OCI-LY1 (cell line): ENCODE results near the gene GFER.
A peak's percentile ranks its signal among the peaks of the same experiment; 100 is the strongest.

ENCODE experiments used
- H2AFZ ChIP-seq: fragments of 200-600 bp; sonication (generic), shearing (Covaris generic); 2 replicates; pipeline ENCODE4 v1.6.0; 2014; ENCODE audit warnings: antibody characterized with exemption, mild to moderate bottlenecking, low read length
- H3F3A ChIP-seq: fragments of 200-600 bp; sonication (generic), shearing (Covaris generic); 2 replicates; pipeline ENCODE4 v1.6.0; 2014; ENCODE audit warnings: mild to moderate bottlenecking, antibody characterized with exemption, low read length, moderate library complexity; ENCODE audit not compliant: insufficient read depth
- H3K27ac ChIP-seq: fragments of 200-600 bp; sonication (generic); 2 replicates; pipeline ENCODE4 v1.5.1; 2014; ENCODE audit warnings: low read length, mixed run types, mild to moderate bottlenecking, low read depth; ENCODE audit not compliant: poor library complexity, severe bottlenecking
- H3K27me3 ChIP-seq: fragments of 200-600 bp; sonication (generic); 2 replicates; pipeline ENCODE4 v1.6.0; 2014; ENCODE audit warnings: antibody characterized with exemption, mild to moderate bottlenecking, low read length, moderate library complexity; ENCODE audit not compliant: insufficient read depth
- H3K36me3 ChIP-seq: fragments of 200-600 bp; sonication (generic); 2 replicates; pipeline ENCODE4 v1.6.1; 2014; ENCODE audit warnings: mild to moderate bottlenecking, antibody characterized with exemption, low read length, moderate library complexity, mixed read lengths; ENCODE audit not compliant: insufficient read depth
- H3K4me1 ChIP-seq: fragments of 200-600 bp; sonication (generic); 2 replicates; pipeline ENCODE4 v1.5.1; 2014; ENCODE audit warnings: mild to moderate bottlenecking, low read length, moderate library complexity; ENCODE audit not compliant: insufficient read depth, severe bottlenecking
- H3K4me2 ChIP-seq: fragments of 200-600 bp; sonication (generic), shearing (Covaris generic); 2 replicates; pipeline ENCODE4 v1.6.1; 2014; ENCODE audit warnings: low read length
- H3K4me3 ChIP-seq: fragments of 200-600 bp; sonication (generic); 2 replicates; pipeline ENCODE4 v1.5.1; 2014; ENCODE audit warnings: low read length, low read depth, mild to moderate bottlenecking, mixed read lengths; ENCODE audit not compliant: poor library complexity, severe bottlenecking
- H3K79me2 ChIP-seq: fragments of 200-600 bp; shearing (Covaris generic); 2 replicates; pipeline ENCODE4 v1.6.1; 2016; ENCODE audit warnings: mixed run types, low read length, mixed read lengths; ENCODE audit not compliant: insufficient read depth
- H3K9ac ChIP-seq: fragments of 200-600 bp; sonication (generic), shearing (Covaris generic); 2 replicates; pipeline ENCODE4 v1.6.1; 2014; ENCODE audit warnings: mild to moderate bottlenecking, low read length, mixed read lengths
- H3K9me2 ChIP-seq: fragments of 200-600 bp; sonication (generic), shearing (Covaris generic); 2 replicates; pipeline ENCODE4 v1.6.1; 2014; ENCODE audit warnings: low read depth, mild to moderate bottlenecking, low read length, mixed read lengths
- H3K9me3 ChIP-seq: fragments of 200-600 bp; shearing (Covaris generic); 2 replicates; pipeline ENCODE4 v1.6.1; 2014; ENCODE audit warnings: low read length, mixed read lengths
- H4K20me1 ChIP-seq: fragments of 200-600 bp; sonication (generic), shearing (Covaris generic); 2 replicates; pipeline ENCODE4 v1.6.0; 2016; ENCODE audit warnings: mild to moderate bottlenecking, low read length; ENCODE audit not compliant: insufficient read depth
- CTCF ChIP-seq: fragments of 200-600 bp; sonication (generic), shearing (Covaris generic); IDR thresholded peaks from 2 replicates; pipeline ENCODE4 v1.5.1; 2017; ENCODE audit warnings: mild to moderate bottlenecking, antibody characterized with exemption, low read length, moderate library complexity, mixed read lengths
- EZH2 ChIP-seq: fragments of 200-600 bp; sonication (generic), shearing (Covaris generic); IDR thresholded peaks from 2 replicates; pipeline ENCODE4 v1.8.0; 2017; ENCODE audit warnings: borderline replicate concordance, mixed run types, mild to moderate bottlenecking, antibody characterized with exemption, low read length, moderate library complexity, mixed read lengths

GFER gene

GRCh38 chr16:1941162-1942046 lies 42.6 kb upstream of the GFER start:
- Histone ChIP-seq H3K9me2 (no peaks in the 10 kb centered on the region), H3K27me3 (no peaks in the 10 kb centered on the region), H3K4me3 (peak overlapping the region; percentile 77), H3K4me1 (peaks cover 14% of the 10 kb centered on the region), H3F3A (no peaks in the 10 kb centered on the region), H3K9ac (peak overlapping the region; percentile 78; the same call in 1 of the 2 replicates), H2AFZ (no peak overlapping the region), H3K9me3 (no peaks in the 10 kb centered on the region), H3K27ac (peak overlapping the region; percentile 40), H3K79me2 (no peaks in the 10 kb centered on the region), H4K20me1 (no peaks in the 10 kb centered on the region), H3K4me2 (peak overlapping the region; percentile 78), H3K36me3 (peaks cover 12% of the 10 kb centered on the region)
- peak; percentile 60 for TF ChIP-seq CTCF
- no peak for TF ChIP-seq EZH2

DNA sequence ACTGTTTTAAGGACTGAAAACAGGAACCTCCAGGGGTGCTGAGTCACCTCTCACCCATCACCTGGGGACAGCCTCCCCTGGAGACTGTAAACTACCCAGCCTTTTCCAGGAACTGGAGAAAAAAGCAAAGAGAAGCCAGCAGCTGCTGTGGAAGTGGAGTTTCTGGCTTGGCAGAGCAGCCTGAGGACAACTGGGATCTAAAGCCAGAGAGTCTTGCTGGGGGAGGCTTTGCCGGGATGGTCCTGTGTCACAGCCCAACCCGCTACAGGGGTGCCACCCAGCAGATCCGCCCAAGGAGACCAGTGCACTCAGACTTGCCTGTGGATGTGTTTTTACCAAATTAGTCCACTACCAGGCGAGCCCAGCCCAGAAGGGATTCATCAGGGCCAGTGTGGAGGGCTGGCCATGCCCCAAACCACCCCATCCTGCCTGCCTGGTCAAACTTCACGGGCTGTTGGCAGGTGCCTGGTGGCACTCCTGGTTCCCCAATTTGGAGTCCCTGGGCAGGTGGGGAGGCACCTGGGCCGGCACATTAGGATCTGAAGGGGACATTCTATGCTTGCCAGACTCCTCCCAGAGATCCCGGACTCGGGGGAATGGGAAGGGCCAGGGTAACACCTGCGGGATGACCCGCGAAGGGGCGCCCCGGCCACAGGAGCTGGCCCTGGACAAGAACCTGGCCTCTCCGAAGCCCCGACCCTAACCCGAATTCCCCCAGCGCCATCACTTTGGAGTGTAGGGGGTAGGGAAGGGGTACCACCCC lies 41.8 kb upstream of the GFER start:
- Histone ChIP-seq H3K9me2 (no peaks in the 10 kb centered on the region), H3K9me3 (no peaks in the 10 kb centered on the region), H3K27ac (peak overlapping the region; percentile 40), H3K4me1 (peaks cover 14% of the 10 kb centered on the region), H3K36me3 (peaks cover 12% of the 10 kb centered on the region), H3K27me3 (0 out of 2 replicates have a peak, but pooled peaks cover 6% of the 10 kb centered on the region), H3K9ac (peak overlapping the region; percentile 78), H2AFZ (no peak overlapping the region), H3K4me2 (peak overlapping the region; percentile 78), H3K4me3 (peak overlapping the region; percentile 77), H4K20me1 (no peaks in the 10 kb centered on the region), H3K79me2 (no peaks in the 10 kb centered on the region), H3F3A (no peaks in the 10 kb centered on the region)
- TF ChIP-seq CTCF (no peak), EZH2 (no peak)

GRCh38 chr16:1942810-1943726 lies 40.9 kb upstream of the GFER start, which contains the start of gene MSRB1:
MSRB1 (minus strand) TSS chr16:1943199; CDS start chr16:1943156, 43 bp downstream.
- H2AFZ ChIP-seq: no peak within 1 kb of the TSS

More at GRCh38 chr16:1942810-1943726, 40.9 kb upstream of the GFER start, which contains the start of gene MSRB1:
- Histone ChIP-seq H3K9me2 (no peaks in the 10 kb centered on the region), H3K27me3 (0 out of 2 replicates have a peak, but pooled peaks cover 6% of the 10 kb centered on the region), H3F3A (no peaks in the 10 kb centered on the region), H3K4me3 (peak within 1 kb of the TSS; percentile 77), H3K4me2 (peak within 1 kb of the TSS; percentile 78), H3K4me1 (peaks cover 14% of the 10 kb centered on the region), H3K36me3 (peaks cover 6% of the 10 kb centered on the region; the same call in 1 of the 2 replicates), H3K9me3 (no peaks in the 10 kb centered on the region), H3K9ac (peak within 1 kb of the TSS; percentile 78), H3K79me2 (no peaks in the 10 kb centered on the region), H3K27ac (peak within 1 kb of the TSS; percentile 40), H4K20me1 (no peaks in the 10 kb centered on the region)
- TF ChIP-seq CTCF: no peak; the same call in 1 of the 2 replicates
- no peak for TF ChIP-seq EZH2
